Measurements from ENCODE around the gene MBTPS1.

The MBTPS1 gene

GRCh38 chr16:84161037-84161436 lies 44.3 kb upstream of the MBTPS1 start:
- H3F3A ChIP-seq (ENCODE audit: insufficient read depth): no peaks in the 10 kb centered on the region
- H2AFZ ChIP-seq (ENCODE audit: low read depth, low read length, severe bottlenecking): no peak overlapping the region
- TF ChIP-seq EZH2phosphoT487 (conservative IDR thresholded peaks at IDR 0.05; ENCODE audit: low read length): no peak
- TF ChIP-seq CTCF (IDR thresholded peaks at IDR 0.05; ENCODE audit: insufficient read depth, low read length, poor library complexity, severe bottlenecking): no peak
- no peaks in the 10 kb centered on the region for H4K20me1 ChIP-seq (ENCODE audit: low read depth, low read length)
- H3K9ac ChIP-seq (ENCODE audit: low read length): no peak overlapping the region
- H3K4me3 ChIP-seq (ENCODE audit: insufficient read depth, low read length, poor library complexity, severe bottlenecking): no peak overlapping the region
- no peaks in the 10 kb centered on the region for H3K36me3 ChIP-seq (ENCODE audit: low read length)
- H3K27ac ChIP-seq (ENCODE audit: low read depth, low read length): no peak overlapping the region
- H3K27me3 ChIP-seq (ENCODE audit: low read length): no peaks in the 10 kb centered on the region
- H3K79me2 ChIP-seq (ENCODE audit: insufficient read depth, low read length): no peaks in the 10 kb centered on the region
- no peaks in the 10 kb centered on the region for H3K9me3 ChIP-seq (ENCODE audit: insufficient read depth, low read length)
- no peak overlapping the region for H3K4me2 ChIP-seq (ENCODE audit: low read depth, low read length, poor library complexity, severe bottlenecking)
- no peaks in the 10 kb centered on the region for H3K9me2 ChIP-seq (replicated peaks; ENCODE audit: insufficient read depth, low read length)

GRCh38 chr16:84159800-84160199 lies 43.1 kb upstream of the MBTPS1 start:
- H3K4me3 ChIP-seq (ENCODE audit: insufficient read depth, low read length, poor library complexity, severe bottlenecking): no peak overlapping the region
- H3K36me3 ChIP-seq (ENCODE audit: low read length): no peaks in the 10 kb centered on the region
- no peaks in the 10 kb centered on the region for H3K9me3 ChIP-seq (ENCODE audit: insufficient read depth, low read length)
- no peaks in the 10 kb centered on the region for H3F3A ChIP-seq (ENCODE audit: insufficient read depth)
- H2AFZ ChIP-seq (ENCODE audit: low read depth, low read length, severe bottlenecking): no peak overlapping the region
- no peak overlapping the region for H3K4me2 ChIP-seq (ENCODE audit: low read depth, low read length, poor library complexity, severe bottlenecking)
- no peaks in the 10 kb centered on the region for H4K20me1 ChIP-seq (ENCODE audit: low read depth, low read length)
- H3K9ac ChIP-seq (ENCODE audit: low read length): no peak overlapping the region
- H3K27ac ChIP-seq (ENCODE audit: low read depth, low read length): no peak overlapping the region
- H3K27me3 ChIP-seq (ENCODE audit: low read length): no peaks in the 10 kb centered on the region
- no peaks in the 10 kb centered on the region for H3K79me2 ChIP-seq (ENCODE audit: insufficient read depth, low read length)
- no peak for TF ChIP-seq CTCF (IDR thresholded peaks at IDR 0.05; ENCODE audit: insufficient read depth, low read length, poor library complexity, severe bottlenecking)
- TF ChIP-seq EZH2phosphoT487 (conservative IDR thresholded peaks at IDR 0.05; ENCODE audit: low read length): no peak
- H3K9me2 ChIP-seq (replicated peaks; ENCODE audit: insufficient read depth, low read length): no peaks in the 10 kb centered on the region

GRCh38 chr16:84159007-84159406 lies 42.3 kb upstream of the MBTPS1 start:
- Histone ChIP-seq H3K4me3 (ENCODE audit: insufficient read depth, low read length, poor library complexity, severe bottlenecking) (no peak overlapping the region), H2AFZ (ENCODE audit: low read depth, low read length, severe bottlenecking) (no peak overlapping the region)

More at GRCh38 chr16:84159007-84159406, 42.3 kb upstream of the MBTPS1 start:
- Histone ChIP-seq H3K27me3 (ENCODE audit: low read length) (no peaks in the 10 kb centered on the region), H3K27ac (ENCODE audit: low read depth, low read length) (no peak overlapping the region), H3K4me2 (ENCODE audit: low read depth, low read length, poor library complexity, severe bottlenecking) (no peak overlapping the region), H3K9me2 (replicated peaks; ENCODE audit: insufficient read depth, low read length) (no peaks in the 10 kb centered on the region), H4K20me1 (ENCODE audit: low read depth, low read length) (no peaks in the 10 kb centered on the region), H3K79me2 (ENCODE audit: insufficient read depth, low read length) (no peaks in the 10 kb centered on the region), H3K36me3 (ENCODE audit: low read length) (no peaks in the 10 kb centered on the region), H3K9ac (ENCODE audit: low read length) (no peak overlapping the region), H3K9me3 (ENCODE audit: insufficient read depth, low read length) (no peaks in the 10 kb centered on the region), H3F3A (ENCODE audit: insufficient read depth) (no peaks in the 10 kb centered on the region)
- no peak for TF ChIP-seq CTCF (IDR thresholded peaks at IDR 0.05; ENCODE audit: insufficient read depth, low read length, poor library complexity, severe bottlenecking)
- no peak for TF ChIP-seq EZH2phosphoT487 (conservative IDR thresholded peaks at IDR 0.05; ENCODE audit: low read length)
